Stimulated activated CD4-positive, alpha-beta T cell treated with anti-CD3 and anti-CD28 coated beads, Interleukin-2, amount 100 ng/mL, for 24 hours (primary cell): ENCODE results near the gene WDR33.
"Not testable (repeated sequence)": the region's sequence is repeated elsewhere in the genome, so short reads cannot be mapped to it uniquely, and the experiment has no call there.

ENCODE experiments used
- DNase-seq, 2 donors: peaks; one replicate each; pipeline ENCODE4 v3.0.0-alpha.2; 2020

The WDR33 gene

GRCh38 chr2:127810619-127811396 is at the start of gene WDR33:
Gene WDR33, minus strand, starts transcription at chr2:127811171. Its CDS starts 40,190 bp downstream, at chr2:127770981.
- peak; percentile 95 for DNase-seq

- DNase-seq, result no peak
Measured at GRCh38 chr2:127860130-127860529, 49.2 kb upstream of the WDR33 start.

- peak; percentile 62 to 63 for DNase-seq
Measured at GRCh38 chr2:127859712-127860085, 48.7 kb upstream of the WDR33 start.

GRCh38 chr2:127857265-127857808 is 46.4 kb upstream of the WDR33 start:
- peak; percentile 19 to 29 for DNase-seq

GRCh38 chr2:127853671-127854070 is 42.7 kb upstream of the WDR33 start:
- DNase-seq, result no peak

GRCh38 chr2:127852388-127852787 is 41.4 kb upstream of the WDR33 start:
- no peak for DNase-seq

- no peak for DNase-seq
Measured at GRCh38 chr2:127847931-127848330, 37.0 kb upstream of the WDR33 start.

- DNase-seq, result no peak
Measured at GRCh38 chr2:127844973-127845372, 34.0 kb upstream of the WDR33 start.

- DNase-seq, result no peak
Measured at GRCh38 chr2:127843677-127844076, 32.7 kb upstream of the WDR33 start.

GRCh38 chr2:127841466-127842178 is 30.7 kb upstream of the WDR33 start:
- no peak for DNase-seq

- DNase-seq, result no peak
Measured at GRCh38 chr2:127840893-127841292, 29.9 kb upstream of the WDR33 start.

- DNase-seq, result no peak
Measured at GRCh38 chr2:127834951-127835350, 24.0 kb upstream of the WDR33 start.

- peak; percentile 61 to 66 for DNase-seq
Measured at GRCh38 chr2:127829845-127830246, 18.9 kb upstream of the WDR33 start.

GRCh38 chr2:127826708-127827107 is 15.7 kb upstream of the WDR33 start:
- DNase-seq, result not testable (repeated sequence)

- DNase-seq, result no peak
Measured at GRCh38 chr2:127826047-127826446, 15.1 kb upstream of the WDR33 start.

- no peak for DNase-seq
Measured at GRCh38 chr2:127820080-127820668, 9.2 kb upstream of the WDR33 start.

GRCh38 chr2:127818794-127819425 is 7.9 kb upstream of the WDR33 start:
- no peak for DNase-seq

- DNase-seq, result no peak
Measured at GRCh38 chr2:127818241-127818640, 7.3 kb upstream of the WDR33 start.

GRCh38 chr2:127814677-127815076 is 3.7 kb upstream of the WDR33 start:
- no peak for DNase-seq

GRCh38 chr2:127812441-127812840 is 1.5 kb upstream of the WDR33 start:
- not testable (repeated sequence) for DNase-seq

- no peak for DNase-seq
Measured at GRCh38 chr2:127811397-127812321, 688 bp upstream of the WDR33 start.

GRCh38 chr2:127810156-127810618 is 784 bp downstream of the WDR33 start:
- no peak for DNase-seq
